GM23338 (cell line): ENCODE data around the gene KMT2E. TPM values are rescaled to one million over a fixed set of nuclear protein-coding genes. Genes with fewer than 3 reads are reported as not detected.

Experiments used
- ATAC-seq: fragments of 200-7000 bp; cut with Tn5 transposase; 3 replicates; pipeline ENCODE4 v1.9.1; 2020
- DNase-seq: peaks from one replicate; pipeline ENCODE4 v3.0.0-alpha.2; 2015; ENCODE audit warnings: low spot score
- H2AFZ ChIP-seq: fragments of 200-600 bp; sonication (generic); 2 replicates; pipeline ENCODE4 v1.8.0; 2016; ENCODE audit warnings: antibody characterized with exemption, mild to moderate bottlenecking, moderate library complexity
- H3F3A ChIP-seq: fragments of 200-600 bp; sonication (generic); replicated peaks from 2 replicates; pipeline ENCODE4 v1.8.0; 2017; ENCODE audit warnings: antibody characterized with exemption, mixed run types, low read depth
- H3K27ac ChIP-seq: fragments of 200-600 bp; sonication (generic); 2 replicates; pipeline ENCODE4 v1.6.1; 2016; ENCODE audit warnings: low read depth
- H3K27me3 ChIP-seq: fragments of 200-600 bp; sonication (generic); 2 replicates; pipeline ENCODE4 v1.8.0; 2016; ENCODE audit warnings: mild to moderate bottlenecking, mixed run types, moderate library complexity; ENCODE audit not compliant: insufficient read depth
- H3K36me3 ChIP-seq: fragments of 200-600 bp; sonication (generic); 2 replicates; pipeline ENCODE4 v1.8.0; 2016; ENCODE audit warnings: mild to moderate bottlenecking; ENCODE audit not compliant: insufficient read depth
- H3K4me1 ChIP-seq: fragments of 200-600 bp; sonication (generic); 2 replicates; pipeline ENCODE4 v1.8.0; 2016; ENCODE audit warnings: mild to moderate bottlenecking, moderate library complexity; ENCODE audit not compliant: insufficient read depth
- H3K4me2 ChIP-seq: fragments of 200-600 bp; sonication (generic); 2 replicates; pipeline ENCODE4 v1.7.1; 2017; ENCODE audit warnings: mixed run types
- H3K4me3 ChIP-seq: fragments of 200-600 bp; sonication (generic); 2 replicates; pipeline ENCODE4 v1.6.1; 2016; ENCODE audit warnings: mixed run types
- H3K79me2 ChIP-seq: fragments of 200-600 bp; sonication (generic); replicated peaks from 2 replicates; pipeline ENCODE4 v1.8.0; 2017; ENCODE audit warnings: mild to moderate bottlenecking; ENCODE audit not compliant: insufficient read depth
- H3K9me2 ChIP-seq: fragments of 200-600 bp; sonication (generic); 2 replicates; pipeline ENCODE4 v1.8.0; 2017; ENCODE audit not compliant: insufficient read depth
- H4K20me1 ChIP-seq: fragments of 200-600 bp; sonication (generic); replicated peaks from 2 replicates; pipeline ENCODE4 v1.8.0; 2017; ENCODE audit warnings: mild to moderate bottlenecking; ENCODE audit not compliant: insufficient read depth
- H3K27ac Mint-ChIP-seq: 2 replicates; pipeline ENCODE4 v1.8.0; 2020; ENCODE audit warnings: inconsistent platforms, mild to moderate bottlenecking, moderate library complexity, mixed read lengths
- H3K27me3 Mint-ChIP-seq: 3 replicates; pipeline ENCODE4 v1.8.0; 2022; ENCODE audit warnings: low read depth, mild to moderate bottlenecking, moderate library complexity, mixed read lengths, inconsistent platforms; ENCODE audit not compliant: insufficient read depth, poor library complexity
- H3K36me3 Mint-ChIP-seq: 3 replicates; pipeline ENCODE4 v1.8.0; 2021; ENCODE audit warnings: low read depth, mild to moderate bottlenecking, inconsistent platforms, moderate library complexity, mixed read lengths
- H3K4me1 Mint-ChIP-seq: 3 replicates; pipeline ENCODE4 v1.8.0; 2020; ENCODE audit warnings: mild to moderate bottlenecking, inconsistent platforms, mixed read lengths
- H3K4me3 Mint-ChIP-seq: 3 replicates; pipeline ENCODE4 v1.8.0; 2021; ENCODE audit warnings: moderate library complexity, mild to moderate bottlenecking, inconsistent platforms, mixed read lengths
- H3K9me3 Mint-ChIP-seq: 3 replicates; pipeline ENCODE4 v1.8.0; 2020; ENCODE audit warnings: moderate library complexity, mild to moderate bottlenecking, inconsistent platforms, mixed read lengths
- CREB1 ChIP-seq: fragments of 250-450 bp; sonication (Bioruptor Pico); IDR thresholded peaks from 2 replicates; pipeline ENCODE4 v1.5.0; 2020; ENCODE audit warnings: low read depth, mild to moderate bottlenecking, moderate library complexity
- CTCF ChIP-seq, 2 experiments: fragments of 200-600 bp in 1 of 2; sonication (generic) in 1 of 2; conservative IDR thresholded peaks; 2 replicates each; pipeline versions ENCODE4 v1.5.1 to v1.6.1; 2016 to 2017; ENCODE audit warnings: antibody characterized with exemption in 2 of 2, low read depth in 2 of 2, mild to moderate bottlenecking in 2 of 2, moderate library complexity in 1 of 2
- ETS1 ChIP-seq: IDR thresholded peaks from 2 replicates; pipeline ENCODE4 v1.6.1; 2016; ENCODE audit warnings: antibody characterized with exemption
- EZH2 ChIP-seq: fragments of 200-600 bp; sonication (generic); IDR thresholded peaks from one replicate; pipeline ENCODE4 v1.8.0; 2017; ENCODE audit warnings: antibody characterized with exemption, mild to moderate bottlenecking, low read depth; ENCODE audit not compliant: unreplicated experiment
- EZH2phosphoT487 ChIP-seq: fragments of 200-600 bp; sonication (generic); IDR thresholded peaks from one replicate; pipeline ENCODE4 v1.8.1; 2018; ENCODE audit warnings: antibody characterized with exemption; ENCODE audit not compliant: unreplicated experiment
- JUNB ChIP-seq: IDR thresholded peaks from one replicate; pipeline ENCODE4 v1.6.1; 2016; ENCODE audit warnings: antibody characterized with exemption; ENCODE audit not compliant: unreplicated experiment
- NANOG ChIP-seq: IDR thresholded peaks from 2 replicates; pipeline ENCODE4 v1.6.1; 2016; ENCODE audit warnings: antibody characterized with exemption, borderline replicate concordance
- POLR2AphosphoS5 ChIP-seq: IDR thresholded peaks from 2 replicates; pipeline ENCODE4 v1.6.1; 2016; ENCODE audit warnings: antibody characterized with exemption, low read depth
- STAT1 ChIP-seq: IDR thresholded peaks from one replicate; pipeline ENCODE4 v1.6.1; 2016; ENCODE audit warnings: antibody characterized with exemption; ENCODE audit not compliant: unreplicated experiment
- ZNF114 ChIP-seq: fragments of 250-450 bp; sonication (Bioruptor Pico); IDR thresholded peaks from 2 replicates; pipeline ENCODE4 v1.5.0; 2020; ENCODE audit warnings: mild to moderate bottlenecking, moderate library complexity
- ZNF331 ChIP-seq: fragments of 250-450 bp; sonication (Bioruptor Pico); IDR thresholded peaks from 2 replicates; pipeline ENCODE4 v1.5.0; 2020; ENCODE audit warnings: low read depth, mild to moderate bottlenecking, moderate library complexity
- ZNF462 ChIP-seq: fragments of 250-450 bp; sonication (Bioruptor Pico); IDR thresholded peaks from 2 replicates; pipeline ENCODE4 v1.5.0; 2020; ENCODE audit warnings: mild to moderate bottlenecking, moderate library complexity
- polyA plus RNA-seq: library from polyadenylated mRNA; unstranded; fragments of >200 nt; fragmentation: Nextera tagmentation; extraction: Ambion mirVana; gene quantifications from 2 replicates; pipeline ENCODE4 v1.2.1, GENCODE V29; 2016
- total RNA-seq: library from RNA; depleted of rRNA; stranded (reverse); fragments of >200 nt; shearing (Covaris generic); gene quantifications from 2 replicates; pipeline ENCODE4 v1.2.3, GENCODE V29; 2014

Gene KMT2E
- total and polyA plus RNA-seq, 2 experiments from 2014 or later = 50.2 to 70.9 TPM

- no peak for TF ChIP-seq ETS1
- TF ChIP-seq JUNB = no peak
- TF ChIP-seq ZNF114 (CRISPR knock-in tag) = no peak
Measured at GRCh38 chr7:105073143-105073542, 59.1 kb downstream of the KMT2E start (continued).

- H3K36me3 Mint-ChIP-seq = peaks cover 87% of the 10 kb centered on the region
- Histone ChIP-seq H3K9me2 (no peaks in the 10 kb centered on the region), H3K4me2 (no peak overlapping the region), H3K4me3 (no peak overlapping the region), H4K20me1 (0 out of 2 replicates have a peak, but pooled peaks cover 2% of the 10 kb centered on the region), H3K27ac (no peak overlapping the region), H3K79me2 (no peaks in the 10 kb centered on the region; the same call in none of the 2 replicates), H3K4me1 (no peaks in the 10 kb centered on the region), H3F3A (no peaks in the 10 kb centered on the region), H2AFZ (no peak overlapping the region), H3K36me3 (peaks cover 55% of the 10 kb centered on the region), H3K27me3 (no peaks in the 10 kb centered on the region)
- H3K9me3 Mint-ChIP-seq = no peaks in the 10 kb centered on the region
- peaks cover 3% of the 10 kb centered on the region for H3K27me3 Mint-ChIP-seq
- no peak overlapping the region for H3K27ac Mint-ChIP-seq
- H3K4me1 Mint-ChIP-seq = no peaks in the 10 kb centered on the region
- H3K4me3 Mint-ChIP-seq = no peak overlapping the region
- no peak for ATAC-seq
- no peak for DNase-seq
- no peak for TF ChIP-seq ZNF114 (CRISPR knock-in tag)
- TF ChIP-seq EZH2 = no peak
- no peak for TF ChIP-seq POLR2AphosphoS5
- no peak for TF ChIP-seq STAT1
- TF ChIP-seq ZNF331 (CRISPR knock-in tag) = no peak
- TF ChIP-seq CTCF (conservative IDR thresholded peaks at IDR 0.05; ENCODE audit: low read depth in 2 of 2) = no peak
- TF ChIP-seq NANOG = no peak
- no peak for TF ChIP-seq EZH2phosphoT487
- no peak for TF ChIP-seq CREB1
- TF ChIP-seq ETS1 = no peak
- no peak for TF ChIP-seq JUNB
- TF ChIP-seq ZNF462 = no peak
Measured at GRCh38 chr7:105079348-105079747, 65.3 kb downstream of the KMT2E start.
